ENCODE data around the gene CHN1.

The CHN1 gene

GRCh38 chr2:174918886-174919526 lies 86.2 kb downstream of the CHN1 start:
- DNase-seq: no peak

- DNase-seq: no peak
Observed at GRCh38 chr2:174916270-174916930, 88.8 kb downstream of the CHN1 start.

GRCh38 chr2:174914853-174915760 lies 90.1 kb downstream of the CHN1 start:
- no peak for DNase-seq

GRCh38 chr2:174908284-174908683 lies 96.9 kb downstream of the CHN1 start:
- no peak for DNase-seq

GRCh38 chr2:174903264-174903556 lies 102.0 kb downstream of the CHN1 start:
- DNase-seq: peak; percentile 7

- no peak for DNase-seq
Observed at GRCh38 chr2:174902506-174903263, 102.5 kb downstream of the CHN1 start.

GRCh38 chr2:174901075-174901474 lies 104.1 kb downstream of the CHN1 start:
- no peak for DNase-seq

- no peak for DNase-seq
Observed at GRCh38 chr2:174897286-174897685, 107.9 kb downstream of the CHN1 start.

GRCh38 chr2:174893018-174893417 lies 112.2 kb downstream of the CHN1 start:
- no peak for DNase-seq

- DNase-seq: no peak
Observed at GRCh38 chr2:174892546-174892945, 112.6 kb downstream of the CHN1 start.

- no peak for DNase-seq
Observed at GRCh38 chr2:174888646-174889271, 116.4 kb downstream of the CHN1 start.

- no peak for DNase-seq
Observed at GRCh38 chr2:174888146-174888545, 117.0 kb downstream of the CHN1 start.

- DNase-seq: no peak
Observed at GRCh38 chr2:174882416-174882815, 122.8 kb downstream of the CHN1 start.

- no peak for DNase-seq
Observed at GRCh38 chr2:174881678-174882077, 123.5 kb downstream of the CHN1 start.

- no peak for DNase-seq
Observed at GRCh38 chr2:174878537-174879147, 126.5 kb downstream of the CHN1 start.

GRCh38 chr2:174877751-174878150 lies 127.4 kb downstream of the CHN1 start:
- DNase-seq: no peak

GRCh38 chr2:174877301-174877700 lies 127.9 kb downstream of the CHN1 start:
- DNase-seq: no peak

GRCh38 chr2:174874085-174874484 lies 131.1 kb downstream of the CHN1 start:
- DNase-seq: no peak

GRCh38 chr2:174873471-174873870 lies 131.7 kb downstream of the CHN1 start:
- DNase-seq: no peak

- no peak for DNase-seq
Observed at GRCh38 chr2:174870787-174871186, 134.4 kb downstream of the CHN1 start.

GRCh38 chr2:174868878-174869277 lies 136.3 kb downstream of the CHN1 start:
- DNase-seq: no peak

GRCh38 chr2:174866421-174866820 lies 138.8 kb downstream of the CHN1 start:
- no peak for DNase-seq

All from NCI-H1417 treated with DMSO at 0.1 percent for 48 hours (cell line).